Measurements from ENCODE around the gene SGF29.

- TF ChIP-seq POLR2A (IDR thresholded peaks at IDR 0.05) (no peak), POLR2AphosphoS5 (IDR thresholded peaks at IDR 0.05) (no peak)
Measured at GRCh38 chr16:28527985-28528384, 25.7 kb upstream of the SGF29 start.
